Activated B cell treated with CpG ODN at 0.5 μM for 24 hours (primary cell): ENCODE results near the gene ZNF248. TPM values are rescaled to one million over a fixed set of nuclear protein-coding genes. Genes with fewer than 3 reads are reported as not detected.

Experiments
- ATAC-seq: fragments of 200-7000 bp; cut with Tn5 transposase; one replicate; pipeline ENCODE4 v1.10.0; 2021; ENCODE audit warnings: low read depth, mild to moderate bottlenecking, moderate library complexity
- CTCF ChIA-PET: fragments of 350-600 bp; sonication (Branson Sonifier 250); formaldehyde crosslinking; loops from one replicate; lab custom pipeline; 2021; ENCODE audit warnings: antibody characterized with exemption; lab: Charles Lee
- POLR2A ChIA-PET: fragments of 350-600 bp; sonication (Branson Sonifier 250); formaldehyde crosslinking; loops from one replicate; lab custom pipeline; 2021; ENCODE audit warnings: antibody characterized with exemption; lab: Charles Lee
- DNase-seq: peaks from one replicate; pipeline ENCODE4 v3.0.0; 2022
- H3K27ac Mint-ChIP-seq: one replicate; pipeline ENCODE4 v1.8.0; 2020; ENCODE audit warnings: mixed read lengths
- H3K27me3 Mint-ChIP-seq: one replicate; pipeline ENCODE4 v1.8.0; 2021; ENCODE audit warnings: mixed read lengths
- H3K36me3 Mint-ChIP-seq: one replicate; pipeline ENCODE4 v1.8.0; 2021; ENCODE audit warnings: low read depth, mixed read lengths
- H3K4me1 Mint-ChIP-seq: one replicate; pipeline ENCODE4 v1.8.0; 2021; ENCODE audit warnings: mixed read lengths
- H3K4me3 Mint-ChIP-seq: one replicate; pipeline ENCODE4 v1.8.0; 2020; ENCODE audit warnings: mild to moderate bottlenecking, mixed read lengths
- H3K9me3 Mint-ChIP-seq: one replicate; pipeline ENCODE4 v1.8.0; 2020; ENCODE audit warnings: mixed read lengths
- CTCF ChIP-seq: fragments of 200-600 bp; IDR thresholded peaks from one replicate; pipeline ENCODE4 v1.8.0; 2022; ENCODE audit warnings: antibody characterized with exemption, mild to moderate bottlenecking
- intact Hi-C: fragments of 100-400 bp; cut with micrococcal nuclease; formaldehyde crosslinking; loops from one replicate; pipeline ENCODE4 v1.15.1; 2024
- total RNA-seq: library from RNA; stranded (reverse); gene quantifications from 2 replicates; pipeline ENCODE4 v1.2.3, GENCODE V29; 2022

Gene ZNF248
- total RNA-seq, 1 donor from 2014 or later: 12.1 TPM

- H3K9me3 Mint-ChIP-seq: no peaks in the 10 kb centered on the region
- H3K4me1 Mint-ChIP-seq: no peaks in the 10 kb centered on the region
- ATAC-seq (no peak), DNase-seq (no peak)
- no peak for TF ChIP-seq CTCF
- no peak overlapping the region for H3K4me3 Mint-ChIP-seq
- intact Hi-C loops: loop anchor here (2.0 kb wide), 1 partner anchor 866 kb away; no protein-coding TSS in a partner anchor
- no peaks in the 10 kb centered on the region for H3K36me3 Mint-ChIP-seq
- ChIA-PET POLR2A (interaction anchor here (0.6 kb wide), 1 partner anchor 293 kb away, joined by 3 read pairs; no protein-coding TSS in a partner anchor), CTCF (no interaction called here)
- H3K27ac Mint-ChIP-seq: no peak overlapping the region
- no peaks in the 10 kb centered on the region for H3K27me3 Mint-ChIP-seq
These were observed 102.7 kb downstream of the ZNF248 start for GRCh38 chr10:37754538-37755323.

- Mint-ChIP-seq H3K36me3 (no peaks in the 10 kb centered on the region), H3K4me1 (no peaks in the 10 kb centered on the region), H3K9me3 (peaks cover 3% of the 10 kb centered on the region), H3K27ac (no peak overlapping the region), H3K27me3 (no peaks in the 10 kb centered on the region), H3K4me3 (no peak overlapping the region)
- ChIA-PET CTCF (no interaction called here), POLR2A (no interaction called here)
- ATAC-seq (no peak), DNase-seq (no peak)
- intact Hi-C loops: no loop called here
- no peak for TF ChIP-seq CTCF
These were observed 105.0 kb downstream of the ZNF248 start for GRCh38 chr10:37752334-37752875.

- H3K27me3 Mint-ChIP-seq: no peaks in the 10 kb centered on the region
- no peak for TF ChIP-seq CTCF
- H3K27ac Mint-ChIP-seq: no peak overlapping the region
- ChIA-PET POLR2A (no interaction called here), CTCF (no interaction called here)
- H3K4me1 Mint-ChIP-seq: no peaks in the 10 kb centered on the region
- ATAC-seq: no peak
- intact Hi-C loops: no loop called here
- H3K4me3 Mint-ChIP-seq: no peak overlapping the region
- DNase-seq: no peak
- no peaks in the 10 kb centered on the region for H3K36me3 Mint-ChIP-seq
- H3K9me3 Mint-ChIP-seq: peaks cover 3% of the 10 kb centered on the region
These were observed 109.2 kb downstream of the ZNF248 start for GRCh38 chr10:37748170-37748569.

GRCh38 chr10:37747081-37747480 lies 110.3 kb downstream of the ZNF248 start:
- DNase-seq (no peak), ATAC-seq (no peak)
- TF ChIP-seq CTCF: no peak
- Mint-ChIP-seq H3K4me1 (no peaks in the 10 kb centered on the region), H3K27me3 (no peaks in the 10 kb centered on the region), H3K9me3 (peaks cover 3% of the 10 kb centered on the region), H3K36me3 (no peaks in the 10 kb centered on the region), H3K27ac (no peak overlapping the region), H3K4me3 (no peak overlapping the region)
- POLR2A ChIA-PET: no interaction called here
- CTCF ChIA-PET: no interaction called here
- intact Hi-C loops: no loop called here

- CTCF ChIA-PET: no interaction called here
- no peaks in the 10 kb centered on the region for H3K27me3 Mint-ChIP-seq
These were observed 115.6 kb downstream of the ZNF248 start for GRCh38 chr10:37741831-37742230.

More at GRCh38 chr10:37741831-37742230, 115.6 kb downstream of the ZNF248 start:
- POLR2A ChIA-PET: no interaction called here
- ATAC-seq: no peak
- H3K9me3 Mint-ChIP-seq: no peaks in the 10 kb centered on the region
- no peak for TF ChIP-seq CTCF
- no peak for DNase-seq
- no peaks in the 10 kb centered on the region for H3K4me1 Mint-ChIP-seq
- H3K4me3 Mint-ChIP-seq: no peak overlapping the region
- no peak overlapping the region for H3K27ac Mint-ChIP-seq
- no peaks in the 10 kb centered on the region for H3K36me3 Mint-ChIP-seq
- intact Hi-C loops: no loop called here
